Left cardiac atrium (tissue), 4 donors: Measurements from ENCODE around the gene NCOA7. TPM values are rescaled to one million over a fixed set of nuclear protein-coding genes. Genes with fewer than 3 reads are reported as not detected.

Source experiments
- ATAC-seq, 2 donors: fragments of 200-7000 bp; cut with Tn5 transposase; one replicate each; pipeline ENCODE4 v1.9.1; 2020; ENCODE audit warnings: mild to moderate bottlenecking in 2 of 2, moderate library complexity in 2 of 2
- DNase-seq: peaks from one replicate; pipeline ENCODE4 v3.0.0-alpha.2; 2020
- intact Hi-C, 2 donors: fragments of 100-400 bp; cut with DNase I; formaldehyde crosslinking; loops; one replicate each; pipeline versions ENCODE4 v1.14.1 to v1.15.1; 2022 to 2023
- long read RNA-seq: library from polyadenylated mRNA; unstranded; transcript quantifications from one replicate; pipeline ENCODE4 v2.0.0, GENCODE V29; 2021
- total RNA-seq, 2 donors: library from RNA; stranded (reverse); fragmentation: NEBNext Ultra II Directional; extraction: Animal tissue kit (Norgen Biotek cat#: 25700); gene quantifications; one replicate each; pipeline ENCODE4 v1.2.1, GENCODE V29; 2021
- donor health status: DM: no; HTN: yes; CAD: no.
- donor health status: DM: no; HTN: yes; CAD: no; lungs with severe emphysema.
- donor health status: DM: yes; HTN: yes; CAD: no.
- donor health status: Dilated cardiomyopathy.

NCOA7 gene
- 10 to 100 TPM; 18.4 to 24.8 TPM for total RNA-seq
- long read RNA-seq, partial matches to known transcripts = 3 of 9 reads
- long read RNA-seq, other reads (novel, unspliced or antisense) = 2 of 9 reads

- ATAC-seq (peak; percentile 94 to 97), DNase-seq (peak; percentile 86)
- intact Hi-C loops = no loop called here
Observed at GRCh38 chr6:125790358-125791150, at the start of gene NCOA7. NCOA7 (plus strand) TSS chr6:125790960; CDS start chr6:125815355, 24,395 bp downstream.

GRCh38 chr6:125741336-125741735 is 49.4 kb upstream of the NCOA7 start:
- no peak for DNase-seq
- intact Hi-C loops = loop anchor here in 1 of 2 donors (10.0 kb wide), 1 partner anchor 157 kb away; no protein-coding TSS in a partner anchor
- no peak for ATAC-seq

- ATAC-seq (no peak), DNase-seq (no peak)
- intact Hi-C loops = loop anchor here in 1 of 2 donors (10.0 kb wide), 1 partner anchor 157 kb away; no protein-coding TSS in a partner anchor
Observed at GRCh38 chr6:125742024-125742423, 48.7 kb upstream of the NCOA7 start.

GRCh38 chr6:125742464-125743120 is 48.2 kb upstream of the NCOA7 start:
- ATAC-seq (no peak), DNase-seq (no peak)
- intact Hi-C loops = loop anchor here in 1 of 2 donors (10.0 kb wide), 1 partner anchor 158 kb away; no protein-coding TSS in a partner anchor

- intact Hi-C loops = loop anchor here in 1 of 2 donors (10.0 kb wide), 1 partner anchor 159 kb away; no protein-coding TSS in a partner anchor
- ATAC-seq (no peak), DNase-seq (no peak)
Observed at GRCh38 chr6:125743604-125744003, 47.2 kb upstream of the NCOA7 start.

GRCh38 chr6:125745281-125746018 is 45.3 kb upstream of the NCOA7 start:
- intact Hi-C loops = loop anchor here in 1 of 2 donors (10.0 kb wide), 1 partner anchor 161 kb away; no protein-coding TSS in a partner anchor
- DNase-seq (no peak), ATAC-seq (no peak)

GRCh38 chr6:125746019-125746414 is 44.7 kb upstream of the NCOA7 start:
- intact Hi-C loops = loop anchor here in 1 of 2 donors (10.0 kb wide), 1 partner anchor 161 kb away; no protein-coding TSS in a partner anchor
- ATAC-seq (no peak), DNase-seq (no peak)

- peak; percentile 69 for DNase-seq
- intact Hi-C loops = loop anchor here in 1 of 2 donors (10.0 kb wide), 1 partner anchor 162 kb away; no protein-coding TSS in a partner anchor
Observed at GRCh38 chr6:125746731-125747588, 43.8 kb upstream of the NCOA7 start.

GRCh38 chr6:125747589-125748405 is 43.0 kb upstream of the NCOA7 start:
- intact Hi-C loops = loop anchor here in 1 of 2 donors (10.0 kb wide), 1 partner anchor 163 kb away; no protein-coding TSS in a partner anchor
- ATAC-seq = peak; percentile 1 to 8
- DNase-seq = peak; percentile 38

More at GRCh38 chr6:125746731-125747588, 43.8 kb upstream of the NCOA7 start:
- peak in 1 of 2 donors; percentile 29 for ATAC-seq

- peak; percentile 3 to 4 for ATAC-seq
- intact Hi-C loops = loop anchor here in 1 of 2 donors (10.0 kb wide), 1 partner anchor 164 kb away; no protein-coding TSS in a partner anchor
Observed at GRCh38 chr6:125748406-125749172, 42.2 kb upstream of the NCOA7 start.

GRCh38 chr6:125749173-125749864 is 41.4 kb upstream of the NCOA7 start, which contains the start of gene HEY2:
HEY2 (plus strand) TSS chr6:125749632; CDS start chr6:125749777, 145 bp downstream.
- ATAC-seq (peak; percentile 97 to 98), DNase-seq (peak; percentile 95)
- intact Hi-C loops = loop anchor here in 1 of 2 donors (10.0 kb wide), 1 partner anchor 165 kb away; no protein-coding TSS in a partner anchor

More at GRCh38 chr6:125748406-125749172, 42.2 kb upstream of the NCOA7 start:
- no peak for DNase-seq

GRCh38 chr6:125749865-125750691 is 40.7 kb upstream of the NCOA7 start:
- intact Hi-C loops = loop anchor here in 1 of 2 donors (5.0 to 10.0 kb wide), 2 partner anchors 165 to 438 kb away; no protein-coding TSS in a partner anchor
- no peak for DNase-seq

GRCh38 chr6:125750692-125751333 is 39.9 kb upstream of the NCOA7 start:
- no peak for ATAC-seq
- intact Hi-C loops = loop anchor here in 1 of 2 donors (5.0 kb wide), 1 partner anchor 439 kb away; no protein-coding TSS in a partner anchor
- DNase-seq = no peak

More at GRCh38 chr6:125749865-125750691, 40.7 kb upstream of the NCOA7 start:
- ATAC-seq = peak in 1 of 2 donors; percentile 12
